Measurements from ENCODE around the gene VSIG4. TPM values are rescaled to one million over a fixed set of nuclear protein-coding genes. Genes with fewer than 3 reads are reported as not detected.

VSIG4 gene
- total RNA-seq, 2 donors from 2014 or later: 0.22 TPM; not detected in 1

- H3K36me3 Mint-ChIP-seq (ENCODE audit: insufficient read depth in 2 of 2): peaks cover 0 to 2% of the 10 kb centered on the region in 2 donors
- DNase-seq (no peak), ATAC-seq (replicated peaks in 1 of 2) (no peak)
- peaks cover 61% of the 10 kb centered on the region for H3K4me1 Mint-ChIP-seq (ENCODE audit: low read depth)
- peaks cover 6% of the 10 kb centered on the region for H3K27me3 Mint-ChIP-seq (ENCODE audit: low read depth)
- H3K4me3 Mint-ChIP-seq: no peak overlapping the region
- H3K9me3 Mint-ChIP-seq: peaks cover 1 to 2% of the 10 kb centered on the region in 2 donors
- no peak overlapping the region for H3K27ac Mint-ChIP-seq
Observed at GRCh38 chrX:66014084-66014483, 25.8 kb downstream of the VSIG4 start.

GRCh38 chrX:66013194-66013816 lies 26.6 kb downstream of the VSIG4 start:
- H3K36me3 Mint-ChIP-seq (ENCODE audit: insufficient read depth in 2 of 2): peaks cover 0 to 2% of the 10 kb centered on the region in 2 donors
- DNase-seq (no peak), ATAC-seq (replicated peaks in 1 of 2) (no peak)
- H3K27me3 Mint-ChIP-seq (ENCODE audit: low read depth): no peaks in the 10 kb centered on the region
- H3K4me3 Mint-ChIP-seq: peak overlapping the region; percentile 24 to 41
- peaks cover 1 to 2% of the 10 kb centered on the region in 2 donors for H3K9me3 Mint-ChIP-seq
- no peak overlapping the region for H3K27ac Mint-ChIP-seq
- H3K4me1 Mint-ChIP-seq (ENCODE audit: low read depth): peaks cover 57% of the 10 kb centered on the region

GRCh38 chrX:66012094-66012534 lies 27.8 kb downstream of the VSIG4 start:
- H3K4me3 Mint-ChIP-seq: peak overlapping the region; percentile 2 to 49
- H3K36me3 Mint-ChIP-seq (ENCODE audit: insufficient read depth in 2 of 2): peaks cover 0 to 2% of the 10 kb centered on the region in 2 donors
- peak; percentile 28 to 38 for DNase-seq
- H3K27ac Mint-ChIP-seq: peak overlapping the region; percentile 39
- ATAC-seq (replicated peaks in 1 of 2): peak; percentile 70 to 81
- peaks cover 52% of the 10 kb centered on the region for H3K4me1 Mint-ChIP-seq (ENCODE audit: low read depth)
- H3K9me3 Mint-ChIP-seq: peaks cover 1 to 4% of the 10 kb centered on the region in 2 donors
- no peaks in the 10 kb centered on the region for H3K27me3 Mint-ChIP-seq (ENCODE audit: low read depth)

GRCh38 chrX:66009231-66009845 lies 30.5 kb downstream of the VSIG4 start:
- H3K4me1 Mint-ChIP-seq (ENCODE audit: low read depth): peaks cover 43% of the 10 kb centered on the region
- no peak for ATAC-seq (replicated peaks in 1 of 2)

GRCh38 chrX:66008328-66008970 lies 31.4 kb downstream of the VSIG4 start:
- ATAC-seq (replicated peaks in 1 of 2) (no peak), DNase-seq (no peak)
- peaks cover 4% of the 10 kb centered on the region in 2 donors for H3K36me3 Mint-ChIP-seq (ENCODE audit: insufficient read depth in 2 of 2)
- H3K27ac Mint-ChIP-seq: no peak overlapping the region
- peaks cover 42% of the 10 kb centered on the region for H3K4me1 Mint-ChIP-seq (ENCODE audit: low read depth)
- H3K27me3 Mint-ChIP-seq (ENCODE audit: low read depth): no peaks in the 10 kb centered on the region
- peaks cover 0 to 9% of the 10 kb centered on the region in 2 donors for H3K9me3 Mint-ChIP-seq
- no peak overlapping the region for H3K4me3 Mint-ChIP-seq

More at GRCh38 chrX:66009231-66009845, 30.5 kb downstream of the VSIG4 start:
- Mint-ChIP-seq H3K27me3 (ENCODE audit: low read depth) (no peaks in the 10 kb centered on the region), H3K27ac (no peak overlapping the region), H3K4me3 (no peak overlapping the region), H3K9me3 (peaks cover 1 to 9% of the 10 kb centered on the region in 2 donors), H3K36me3 (ENCODE audit: insufficient read depth in 2 of 2) (peaks cover 4% of the 10 kb centered on the region in 2 donors)
- no peak for DNase-seq

GRCh38 chrX:66007851-66008250 lies 32.0 kb downstream of the VSIG4 start:
- no peak for ATAC-seq (replicated peaks in 1 of 2)
- H3K4me1 Mint-ChIP-seq (ENCODE audit: low read depth): peaks cover 41% of the 10 kb centered on the region

GRCh38 chrX:66005830-66006449 lies 33.9 kb downstream of the VSIG4 start:
- no peak for ATAC-seq (replicated peaks in 1 of 2)
- H3K4me3 Mint-ChIP-seq: peak overlapping the region in 1 of 2 donors; percentile 72
- peaks cover 4% of the 10 kb centered on the region in 2 donors for H3K36me3 Mint-ChIP-seq (ENCODE audit: insufficient read depth in 2 of 2)

More at GRCh38 chrX:66007851-66008250, 32.0 kb downstream of the VSIG4 start:
- Mint-ChIP-seq H3K27ac (no peak overlapping the region), H3K4me3 (no peak overlapping the region), H3K9me3 (peaks cover 0 to 9% of the 10 kb centered on the region in 2 donors), H3K27me3 (ENCODE audit: low read depth) (no peaks in the 10 kb centered on the region), H3K36me3 (ENCODE audit: insufficient read depth in 2 of 2) (peaks cover 4% of the 10 kb centered on the region in 2 donors)
- DNase-seq: no peak

GRCh38 chrX:66004928-66005829 lies 34.7 kb downstream of the VSIG4 start:
- peak; percentile 87 to 90 for ATAC-seq (replicated peaks in 1 of 2)
- peak overlapping the region; percentile 0 to 72 for H3K4me3 Mint-ChIP-seq
- H3K27ac Mint-ChIP-seq: peak overlapping the region; percentile 89
- DNase-seq: no peak
- H3K36me3 Mint-ChIP-seq (ENCODE audit: insufficient read depth in 2 of 2): peaks cover 4% of the 10 kb centered on the region in 2 donors
- H3K4me1 Mint-ChIP-seq (ENCODE audit: low read depth): peaks cover 45% of the 10 kb centered on the region
- peaks cover 3% of the 10 kb centered on the region for H3K27me3 Mint-ChIP-seq (ENCODE audit: low read depth)
- H3K9me3 Mint-ChIP-seq: peaks cover 0 to 7% of the 10 kb centered on the region in 2 donors

More at GRCh38 chrX:66005830-66006449, 33.9 kb downstream of the VSIG4 start:
- no peak for DNase-seq
- H3K27me3 Mint-ChIP-seq (ENCODE audit: low read depth): no peaks in the 10 kb centered on the region
- H3K9me3 Mint-ChIP-seq: peaks cover 0 to 8% of the 10 kb centered on the region in 2 donors
- H3K27ac Mint-ChIP-seq: peak overlapping the region; percentile 89
- H3K4me1 Mint-ChIP-seq (ENCODE audit: low read depth): peaks cover 38% of the 10 kb centered on the region

- Mint-ChIP-seq H3K27ac (no peak overlapping the region), H3K36me3 (ENCODE audit: insufficient read depth in 2 of 2) (peaks cover 4% of the 10 kb centered on the region in 2 donors), H3K27me3 (ENCODE audit: low read depth) (peaks cover 11% of the 10 kb centered on the region), H3K4me3 (no peak overlapping the region), H3K4me1 (ENCODE audit: low read depth) (peaks cover 62% of the 10 kb centered on the region), H3K9me3 (peaks cover 0 to 7% of the 10 kb centered on the region in 2 donors)
- ATAC-seq (replicated peaks in 1 of 2) (peak; percentile 35 to 37), DNase-seq (no peak)
Observed at GRCh38 chrX:66002824-66003680, 36.8 kb downstream of the VSIG4 start.

GRCh38 chrX:66001596-66001995 lies 38.3 kb downstream of the VSIG4 start:
- H3K9me3 Mint-ChIP-seq: peaks cover 0 to 5% of the 10 kb centered on the region in 2 donors
- no peak overlapping the region for H3K27ac Mint-ChIP-seq
- H3K4me3 Mint-ChIP-seq: no peak overlapping the region
- peaks cover 4% of the 10 kb centered on the region in 2 donors for H3K36me3 Mint-ChIP-seq (ENCODE audit: insufficient read depth in 2 of 2)
- H3K27me3 Mint-ChIP-seq (ENCODE audit: low read depth): peaks cover 11% of the 10 kb centered on the region
- peaks cover 63% of the 10 kb centered on the region for H3K4me1 Mint-ChIP-seq (ENCODE audit: low read depth)
- ATAC-seq (replicated peaks in 1 of 2) (no peak), DNase-seq (no peak)

GRCh38 chrX:66000628-66001272 lies 39.1 kb downstream of the VSIG4 start:
- Mint-ChIP-seq H3K4me1 (ENCODE audit: low read depth) (peaks cover 58% of the 10 kb centered on the region), H3K27me3 (ENCODE audit: low read depth) (peaks cover 11% of the 10 kb centered on the region), H3K36me3 (ENCODE audit: insufficient read depth in 2 of 2) (peaks cover 4% of the 10 kb centered on the region in 2 donors), H3K4me3 (no peak overlapping the region), H3K9me3 (peaks cover 0 to 5% of the 10 kb centered on the region in 2 donors), H3K27ac (no peak overlapping the region)
- no peak for ATAC-seq (replicated peaks in 1 of 2)
- DNase-seq: no peak
